H1 (cell line): Measurements from ENCODE around the gene RELT. TPM values are rescaled to one million over a fixed set of nuclear protein-coding genes. Genes with fewer than 3 reads are reported as not detected.

Experiments
- ASH2L ChIP-seq: fragments of 200-600, 300-600 bp; sonication (generic); IDR thresholded peaks from one replicate; pipeline ENCODE4 v1.7.1; 2017; ENCODE audit warnings: low read length
- ATF2 ChIP-seq: IDR thresholded peaks from 2 replicates; pipeline ENCODE4 v1.6.1; 2012; ENCODE audit warnings: low read length, inconsistent platforms
- BCL11A ChIP-seq, 2 experiments: IDR thresholded peaks; one replicate each; pipeline ENCODE4 v1.6.1; 2011; ENCODE audit warnings: low read depth in 2 of 2, low read length in 2 of 2, mild to moderate bottlenecking in 2 of 2
- CREB1 ChIP-seq: IDR thresholded peaks from 2 replicates; pipeline ENCODE4 v1.6.1; 2012; ENCODE audit warnings: inconsistent platforms
- CTBP2 ChIP-seq: IDR thresholded peaks from 2 replicates; pipeline ENCODE4 v1.7.0; 2011; ENCODE audit warnings: borderline replicate concordance, mild to moderate bottlenecking, moderate library complexity, mixed read lengths, low read length; ENCODE audit not compliant: insufficient read depth, insufficient read length
- EP300 ChIP-seq, 2 experiments: IDR thresholded peaks; 1 replicate in 1 of 2; 2 replicates in 1 of 2; pipeline ENCODE4 v1.6.1; 2011 to 2012; ENCODE audit warnings: low read depth in 2 of 2, low read length in 2 of 2, mild to moderate bottlenecking in 2 of 2, borderline replicate concordance in 1 of 2, inconsistent platforms in 1 of 2, moderate library complexity in 1 of 2
- EZH2 ChIP-seq: fragments of 200-600 bp; sonication (generic); IDR thresholded peaks from 2 replicates; pipeline ENCODE4 v1.7.1; 2012; ENCODE audit warnings: low read depth, mild to moderate bottlenecking, moderate library complexity, low read length, inconsistent platforms; ENCODE audit not compliant: severe bottlenecking
- KDM4A ChIP-seq: IDR thresholded peaks from one replicate; pipeline ENCODE4 v1.7.1; 2012; ENCODE audit warnings: low read depth, mild to moderate bottlenecking, moderate library complexity, low read length, inconsistent platforms; ENCODE audit not compliant: severe bottlenecking
- KDM5A ChIP-seq: fragments of 200-600 bp; IDR thresholded peaks from 2 replicates; pipeline ENCODE4 v1.7.1; 2012; ENCODE audit warnings: mild to moderate bottlenecking, low read length, inconsistent platforms, mixed read lengths
- SIN3A ChIP-seq, 2 experiments: IDR thresholded peaks in 1 of 2; conservative IDR thresholded peaks in 1 of 2; 2 replicates each; pipeline ENCODE4 v1.6.1; 2011 to 2012; ENCODE audit warnings: low read length in 2 of 2, improper control_type of control experiment in 1 of 2, low read depth in 1 of 2, mild to moderate bottlenecking in 1 of 2
- SIRT6 ChIP-seq: IDR thresholded peaks from one replicate; pipeline ENCODE4 v1.7.1; 2012; ENCODE audit warnings: low read length, inconsistent platforms
- SP2 ChIP-seq: IDR thresholded peaks from 2 replicates; pipeline ENCODE4 v1.6.1; 2012; ENCODE audit warnings: mild to moderate bottlenecking, low read length, inconsistent platforms
- SP4 ChIP-seq: IDR thresholded peaks from 2 replicates; pipeline ENCODE4 v1.6.1; 2012; ENCODE audit warnings: low read length, inconsistent platforms
- ZNF274 ChIP-seq: IDR thresholded peaks from 2 replicates; pipeline ENCODE4 v1.7.0; 2012; ENCODE audit warnings: low read length, borderline replicate concordance; ENCODE audit errors: extremely low read depth
- polyA plus RNA-seq, 7 experiments: library from polyadenylated mRNA; depleted of rRNA in 3 of 7; stranded (reverse) in 5 of 7; unstranded in 2 of 7; fragments of >200 nt in 5 of 7; fragments of 200-250 nt in 2 of 7; gene quantifications; 1 replicate in 5 of 7; 2 replicates in 1 of 7; 4 replicates in 1 of 7; pipeline versions ENCODE4 v1.2.1 to v1.2.3, GENCODE V29; 2011 to 2013; ENCODE audit warnings: missing spikeins in 2 of 7, mixed read lengths in 2 of 7
- total RNA-seq: library from RNA; stranded (reverse); fragmentation: NEBNext Ultra II Directional; extraction: Animal tissue kit (Norgen Biotek cat#: 25700); gene quantifications from 2 replicates; pipeline ENCODE4 v1.2.1, GENCODE V29; 2021
- TF ChIP-seq, protein P1 (sequence below): IDR thresholded peaks from 2 replicates; pipeline ENCODE4 v1.6.1; 2011; ENCODE audit warnings: low read length, improper control_type of control experiment
- TF ChIP-seq, protein P2 (sequence below), 3 experiments: IDR thresholded peaks; 1 replicate in 2 of 3; 2 replicates in 1 of 3; pipeline versions ENCODE4 v1.5.1 to v1.6.1; 2011; ENCODE audit warnings: low read length in 3 of 3, mild to moderate bottlenecking in 3 of 3, inconsistent platforms in 2 of 3, low read depth in 1 of 3, moderate library complexity in 1 of 3; ENCODE audit not compliant: insufficient read depth in 1 of 3; ENCODE audit errors: control extremely low read depth in 1 of 3

Gene RELT
- total and polyA plus RNA-seq, 2 of the 8 experiments (the other 6 are each of a cell fraction or from before 2014, with no cell fraction given): 3.4 to 5.7 TPM

- TF ChIP-seq ASH2L (peak; percentile 68), CTBP2 (no peak), ATF2 (no peak), KDM4A (no peak), SIRT6 (no peak), SIN3A (conservative IDR thresholded peaks at IDR 0.05 in 1 of 2, IDR thresholded peaks at IDR 0.05 in 1 of 2; ENCODE audit: low read depth in 1 of 2, low read length in 2 of 2) (peak in 1 of 2 experiments; percentile 39; a peak in 1 of 4 replicates), BCL11A (IDR thresholded peaks at IDR 0.05; ENCODE audit: low read depth in 2 of 2, low read length in 2 of 2) (no peak), ZNF274 (no peak), CREB1 (no peak), KDM5A (no peak), SP2 (no peak), EP300 (IDR thresholded peaks at IDR 0.05; ENCODE audit: borderline replicate concordance in 1 of 2, low read depth in 2 of 2, low read length in 2 of 2) (peak in 1 of 2 experiments; percentile 69; a peak in 1 of 3 replicates), EZH2 (no peak), SP4 (no peak)
- TF ChIP-seq, protein P1, sequence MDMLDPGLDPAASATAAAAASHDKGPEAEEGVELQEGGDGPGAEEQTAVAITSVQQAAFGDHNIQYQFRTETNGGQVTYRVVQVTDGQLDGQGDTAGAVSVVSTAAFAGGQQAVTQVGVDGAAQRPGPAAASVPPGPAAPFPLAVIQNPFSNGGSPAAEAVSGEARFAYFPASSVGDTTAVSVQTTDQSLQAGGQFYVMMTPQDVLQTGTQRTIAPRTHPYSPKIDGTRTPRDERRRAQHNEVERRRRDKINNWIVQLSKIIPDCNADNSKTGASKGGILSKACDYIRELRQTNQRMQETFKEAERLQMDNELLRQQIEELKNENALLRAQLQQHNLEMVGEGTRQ: no peak
- TF ChIP-seq, protein P2, sequence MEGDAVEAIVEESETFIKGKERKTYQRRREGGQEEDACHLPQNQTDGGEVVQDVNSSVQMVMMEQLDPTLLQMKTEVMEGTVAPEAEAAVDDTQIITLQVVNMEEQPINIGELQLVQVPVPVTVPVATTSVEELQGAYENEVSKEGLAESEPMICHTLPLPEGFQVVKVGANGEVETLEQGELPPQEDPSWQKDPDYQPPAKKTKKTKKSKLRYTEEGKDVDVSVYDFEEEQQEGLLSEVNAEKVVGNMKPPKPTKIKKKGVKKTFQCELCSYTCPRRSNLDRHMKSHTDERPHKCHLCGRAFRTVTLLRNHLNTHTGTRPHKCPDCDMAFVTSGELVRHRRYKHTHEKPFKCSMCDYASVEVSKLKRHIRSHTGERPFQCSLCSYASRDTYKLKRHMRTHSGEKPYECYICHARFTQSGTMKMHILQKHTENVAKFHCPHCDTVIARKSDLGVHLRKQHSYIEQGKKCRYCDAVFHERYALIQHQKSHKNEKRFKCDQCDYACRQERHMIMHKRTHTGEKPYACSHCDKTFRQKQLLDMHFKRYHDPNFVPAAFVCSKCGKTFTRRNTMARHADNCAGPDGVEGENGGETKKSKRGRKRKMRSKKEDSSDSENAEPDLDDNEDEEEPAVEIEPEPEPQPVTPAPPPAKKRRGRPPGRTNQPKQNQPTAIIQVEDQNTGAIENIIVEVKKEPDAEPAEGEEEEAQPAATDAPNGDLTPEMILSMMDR (IDR thresholded peaks at IDR 0.05; ENCODE audit: control extremely low read depth in 1 of 3, insufficient read depth in 1 of 3, low read depth in 1 of 3, low read length in 3 of 3): no peak
Observed at GRCh38 chr11:73331138-73331916, 44.9 kb upstream of the RELT start (continued).
